Stimulated activated naive CD8-positive, alpha-beta T cell treated with anti-CD3 and anti-CD28 coated beads, Interleukin-15, Interleukin-2, amounts not matched to agents 100 ng/mL and 50 ng/mL, for 24 hours (primary cell): ENCODE data around the gene ITIH4.
A peak's percentile ranks its signal among the peaks of the same experiment; 100 is the strongest.
"Not testable (repeated sequence)": the region's sequence is repeated elsewhere in the genome, so short reads cannot be mapped to it uniquely, and the experiment has no call there.

Experiments
- H3K27ac Mint-ChIP-seq: one replicate; pipeline ENCODE4 v1.8.0; 2021; ENCODE audit warnings: mild to moderate bottlenecking, mixed read lengths
- H3K27me3 Mint-ChIP-seq: one replicate; pipeline ENCODE4 v1.8.0; 2021; ENCODE audit warnings: mixed read lengths
- H3K36me3 Mint-ChIP-seq: one replicate; pipeline ENCODE4 v1.8.0; 2021; ENCODE audit warnings: low read depth, mixed read lengths
- H3K4me1 Mint-ChIP-seq: one replicate; pipeline ENCODE4 v1.8.0; 2021; ENCODE audit warnings: low read depth, mixed read lengths
- H3K4me3 Mint-ChIP-seq: one replicate; pipeline ENCODE4 v1.8.0; 2021; ENCODE audit warnings: mild to moderate bottlenecking, mixed read lengths
- H3K9me3 Mint-ChIP-seq: one replicate; pipeline ENCODE4 v1.8.0; 2021; ENCODE audit warnings: mixed read lengths

Gene ITIH4

DNA sequence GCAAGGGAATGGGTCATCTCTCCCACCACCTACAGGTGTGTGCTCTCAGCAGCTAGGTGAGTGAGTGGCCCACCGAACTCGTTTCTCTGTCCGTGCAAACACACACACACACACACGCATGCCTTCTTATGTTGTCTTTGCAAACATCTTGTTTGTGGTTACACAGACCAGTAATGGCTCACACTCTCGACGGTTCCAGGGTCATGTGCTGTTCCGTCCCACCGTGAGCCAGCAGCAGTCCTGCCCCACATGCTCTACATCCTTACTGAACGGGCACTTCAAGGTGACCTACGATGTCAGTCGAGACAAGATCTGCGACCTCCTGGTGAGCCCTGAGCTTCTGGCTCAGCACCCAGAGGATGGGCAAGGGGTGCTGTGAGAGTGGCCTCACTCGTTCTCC, 48.7 kb downstream of the ITIH4 start:
- H3K4me3 Mint-ChIP-seq: no peak overlapping the region
- no peaks in the 10 kb centered on the region for H3K36me3 Mint-ChIP-seq
- H3K4me1 Mint-ChIP-seq: peaks cover 3% of the 10 kb centered on the region
- H3K9me3 Mint-ChIP-seq: no peaks in the 10 kb centered on the region
- H3K27me3 Mint-ChIP-seq: no peaks in the 10 kb centered on the region
- H3K27ac Mint-ChIP-seq: no peak overlapping the region

GRCh38 chr3:52779837-52780585, 50.5 kb downstream of the ITIH4 start:
- H3K36me3 Mint-ChIP-seq: no peaks in the 10 kb centered on the region
- peaks cover 3% of the 10 kb centered on the region for H3K4me1 Mint-ChIP-seq
- no peaks in the 10 kb centered on the region for H3K9me3 Mint-ChIP-seq
- no peaks in the 10 kb centered on the region for H3K27me3 Mint-ChIP-seq
- H3K27ac Mint-ChIP-seq: no peak overlapping the region
- no peak overlapping the region for H3K4me3 Mint-ChIP-seq

DNA sequence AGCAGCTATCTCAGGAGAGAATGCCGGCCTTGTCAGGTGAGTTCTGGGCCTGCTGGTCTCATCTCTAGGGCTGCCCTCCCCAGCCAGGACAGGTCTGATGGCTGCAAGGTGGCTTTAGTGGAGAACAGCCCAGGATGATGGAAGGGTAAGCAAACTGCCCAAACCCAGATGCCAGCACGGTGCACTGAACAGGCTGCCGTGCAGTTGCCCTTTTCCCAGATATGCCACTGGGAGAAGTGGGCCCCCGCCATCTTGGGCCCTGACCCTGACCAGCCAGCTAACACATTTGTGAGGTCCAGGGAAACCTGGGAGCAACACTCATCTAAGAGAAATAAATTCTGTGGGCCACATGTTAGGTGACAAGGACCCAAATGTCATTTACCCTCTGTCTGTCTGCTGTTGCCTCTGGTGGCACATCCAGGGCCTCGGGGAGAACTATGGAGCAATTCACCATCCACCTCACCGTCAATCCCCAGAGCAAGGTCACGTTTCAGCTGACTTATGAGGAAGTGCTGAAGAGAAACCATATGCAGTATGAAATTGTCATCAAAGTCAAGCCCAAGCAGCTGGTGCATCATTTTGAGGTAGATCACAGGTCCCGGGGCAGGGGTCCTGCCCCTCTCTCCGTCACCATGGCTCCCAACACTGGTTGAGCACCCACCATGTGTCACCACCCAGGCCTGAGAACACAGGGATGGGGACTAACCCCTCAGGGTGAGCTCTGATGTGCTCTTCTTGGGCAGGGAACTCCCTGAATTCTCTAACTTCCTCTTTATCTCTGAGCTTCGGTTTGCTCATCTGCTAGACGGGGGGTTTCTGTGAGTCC, 51.2 kb downstream of the ITIH4 start:
- Mint-ChIP-seq H3K9me3 (no peaks in the 10 kb centered on the region), H3K27ac (peak overlapping the region; percentile 67), H3K36me3 (no peaks in the 10 kb centered on the region), H3K4me1 (peaks cover 3% of the 10 kb centered on the region), H3K27me3 (no peaks in the 10 kb centered on the region), H3K4me3 (no peak overlapping the region)

GRCh38 chr3:52777959-52778805, 52.3 kb downstream of the ITIH4 start:
- H3K4me3 Mint-ChIP-seq: no peak overlapping the region
- H3K36me3 Mint-ChIP-seq: no peaks in the 10 kb centered on the region
- peaks cover 3% of the 10 kb centered on the region for H3K4me1 Mint-ChIP-seq
- no peak overlapping the region for H3K27ac Mint-ChIP-seq
- no peaks in the 10 kb centered on the region for H3K9me3 Mint-ChIP-seq
- H3K27me3 Mint-ChIP-seq: no peaks in the 10 kb centered on the region

DNA sequence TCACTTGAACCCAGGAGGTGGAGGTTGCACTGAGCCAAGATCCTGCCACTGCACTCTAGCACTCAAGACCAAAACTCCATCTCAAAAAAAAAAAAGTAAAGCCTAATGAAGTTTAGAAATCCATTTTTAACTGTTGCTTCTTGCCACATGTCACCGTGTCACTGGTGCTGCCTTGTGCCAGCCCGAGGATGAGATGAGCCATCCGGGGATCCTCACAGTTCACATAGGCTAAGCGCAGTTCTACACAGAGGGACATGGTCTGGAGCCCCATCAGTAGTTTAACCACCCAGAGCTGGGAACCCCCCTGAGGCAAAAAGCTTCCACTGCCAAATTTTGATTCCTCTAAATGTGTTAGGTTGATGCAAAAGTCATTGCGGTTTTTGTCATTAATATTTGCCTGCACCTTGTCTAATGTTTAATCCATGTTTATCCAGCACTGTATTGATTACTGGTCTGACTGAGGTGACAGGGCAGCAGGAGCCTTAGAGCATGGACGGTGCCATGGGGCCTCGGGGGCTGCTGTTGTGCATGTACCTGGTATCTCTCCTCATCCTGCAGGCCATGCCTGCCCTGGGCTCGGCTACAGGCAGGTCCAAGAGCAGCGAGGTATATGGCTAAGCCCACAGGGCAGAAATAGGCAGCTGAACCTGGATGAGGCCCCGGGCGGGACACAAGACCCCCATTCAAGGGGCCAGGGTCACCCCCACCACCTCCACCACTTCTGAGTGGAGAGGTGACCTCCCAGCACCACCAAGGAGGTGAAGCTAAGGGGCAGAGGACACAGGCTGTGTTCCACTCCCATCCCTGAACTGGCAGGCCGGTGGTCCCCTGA, 53.1 kb downstream of the ITIH4 start, which contains the start of gene ITIH1:
TSS of gene ITIH1 (plus strand) at position 473 of the 832 bp plus-strand sequence. CDS start at position 490, 17 bp downstream.
- no peaks in the 10 kb centered on the region for H3K36me3 Mint-ChIP-seq
- no peak within 1 kb of the TSS for H3K4me3 Mint-ChIP-seq
- H3K27ac Mint-ChIP-seq: no peak within 1 kb of the TSS
- no peaks in the 10 kb centered on the region for H3K27me3 Mint-ChIP-seq
- peaks cover 3% of the 10 kb centered on the region for H3K4me1 Mint-ChIP-seq
- no peaks in the 10 kb centered on the region for H3K9me3 Mint-ChIP-seq

GRCh38 chr3:52776486-52776885, 54.0 kb downstream of the ITIH4 start:
- H3K27me3 Mint-ChIP-seq, H3K36me3 Mint-ChIP-seq, H3K4me3 Mint-ChIP-seq, H3K27ac Mint-ChIP-seq, H3K4me1 Mint-ChIP-seq, H3K9me3 Mint-ChIP-seq: not testable (repeated sequence)

DNA sequence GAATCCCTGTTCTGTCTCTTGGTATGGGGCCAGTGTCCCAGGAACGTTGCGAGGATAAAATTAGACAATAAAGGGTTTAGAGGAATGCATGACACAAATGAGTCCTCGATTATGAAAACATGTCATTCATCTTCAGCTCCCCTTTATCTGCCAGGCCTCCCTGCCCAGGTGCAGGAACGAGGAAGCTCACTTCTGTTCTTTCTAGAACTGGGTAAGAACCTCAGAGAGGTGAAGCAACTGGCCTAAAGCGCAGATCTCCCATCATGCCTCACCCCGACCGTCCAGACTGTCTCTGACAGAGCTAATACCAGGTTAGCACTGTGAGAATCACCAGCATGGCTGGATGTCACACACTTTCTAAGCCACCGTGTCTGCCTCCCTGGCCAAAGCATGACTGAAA, 54.6 kb downstream of the ITIH4 start:
- no peaks in the 10 kb centered on the region for H3K36me3 Mint-ChIP-seq
- no peak overlapping the region for H3K27ac Mint-ChIP-seq
- H3K4me1 Mint-ChIP-seq: peaks cover 14% of the 10 kb centered on the region
- no peaks in the 10 kb centered on the region for H3K27me3 Mint-ChIP-seq
- H3K9me3 Mint-ChIP-seq: no peaks in the 10 kb centered on the region
- H3K4me3 Mint-ChIP-seq: no peak overlapping the region

DNA sequence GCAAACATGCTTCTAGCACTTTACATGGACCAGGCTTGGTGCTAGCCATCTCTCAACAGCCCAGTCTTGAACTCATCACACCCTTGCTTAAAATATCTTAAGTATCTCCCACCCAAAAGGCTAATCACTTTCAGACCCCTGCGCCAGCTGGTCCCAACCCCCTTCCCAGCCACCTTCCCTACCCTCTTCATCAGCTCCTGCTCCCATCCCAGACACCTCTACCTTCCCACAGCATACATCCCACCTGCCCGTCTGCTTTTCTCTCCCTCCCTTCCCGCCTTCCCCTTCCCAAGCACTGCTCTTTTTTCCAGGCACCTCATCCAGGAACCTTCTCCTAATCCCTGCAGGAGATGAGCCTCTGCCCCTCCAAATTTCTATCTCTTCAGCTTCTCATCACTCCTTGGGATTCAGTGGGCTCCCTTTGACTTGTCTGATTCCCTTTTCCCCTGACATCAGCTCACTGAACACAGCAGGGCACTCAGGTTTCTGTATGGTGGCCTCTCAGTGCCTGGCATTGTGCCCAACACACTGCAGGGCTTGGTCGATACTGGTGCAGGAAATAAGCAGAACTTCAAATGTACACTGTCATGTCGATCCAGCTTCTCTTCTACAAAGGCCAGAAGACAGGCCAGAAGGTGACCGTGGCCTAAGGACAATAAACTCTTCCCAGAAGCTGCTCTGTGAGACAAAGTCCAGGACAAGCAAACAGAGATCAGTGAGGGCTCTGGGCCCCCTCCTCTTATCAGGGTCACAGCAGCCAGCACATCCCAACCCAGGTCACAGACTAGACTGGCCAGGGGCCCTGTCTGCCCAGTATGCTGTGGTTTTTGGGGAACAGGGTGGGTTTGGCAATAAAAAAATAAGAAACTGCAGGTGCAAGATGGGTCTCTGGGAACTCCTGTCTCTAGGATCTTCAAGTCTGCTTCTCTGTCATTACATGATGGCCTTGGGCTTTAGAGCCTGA, 55.3 kb downstream of the ITIH4 start:
- H3K27me3 Mint-ChIP-seq: no peaks in the 10 kb centered on the region
- no peak overlapping the region for H3K27ac Mint-ChIP-seq
- no peak overlapping the region for H3K4me3 Mint-ChIP-seq
- H3K36me3 Mint-ChIP-seq: no peaks in the 10 kb centered on the region
- peaks cover 15% of the 10 kb centered on the region for H3K4me1 Mint-ChIP-seq
- H3K9me3 Mint-ChIP-seq: no peaks in the 10 kb centered on the region

DNA sequence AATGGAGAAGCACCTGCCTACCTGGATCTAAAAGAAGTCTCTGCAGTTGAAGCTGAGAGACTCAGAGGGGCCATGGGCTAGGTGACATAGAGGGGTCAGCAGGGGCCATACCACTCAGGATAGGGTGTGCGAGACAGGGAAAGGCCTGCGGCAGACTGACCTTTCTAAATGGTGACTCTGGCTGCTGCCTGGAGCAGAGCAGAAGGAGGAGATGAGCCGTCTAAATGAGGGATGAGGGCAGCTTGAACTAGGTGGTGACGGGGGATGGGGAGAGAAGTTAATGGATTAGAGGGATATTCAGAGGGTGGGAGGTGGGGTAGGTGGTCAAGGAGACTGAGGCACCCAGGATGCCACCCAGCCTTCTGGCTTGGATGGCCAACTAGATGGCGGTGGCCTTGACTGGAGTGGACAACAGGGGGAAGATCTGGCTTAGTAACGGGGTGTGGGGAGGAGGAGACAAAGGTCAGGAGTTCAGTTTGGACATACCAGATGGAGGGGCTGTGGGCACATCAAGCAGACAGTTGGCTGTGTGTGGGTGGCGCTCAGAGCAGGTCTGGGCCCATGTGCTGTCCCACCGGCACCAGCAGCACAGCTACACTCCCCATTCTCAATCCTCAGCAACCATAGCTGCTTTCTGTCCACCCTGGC, 56.3 kb downstream of the ITIH4 start:
- Mint-ChIP-seq H3K27ac (no peak overlapping the region), H3K4me1 (peaks cover 21% of the 10 kb centered on the region), H3K9me3 (no peaks in the 10 kb centered on the region), H3K4me3 (no peak overlapping the region), H3K36me3 (no peaks in the 10 kb centered on the region), H3K27me3 (no peaks in the 10 kb centered on the region)

DNA sequence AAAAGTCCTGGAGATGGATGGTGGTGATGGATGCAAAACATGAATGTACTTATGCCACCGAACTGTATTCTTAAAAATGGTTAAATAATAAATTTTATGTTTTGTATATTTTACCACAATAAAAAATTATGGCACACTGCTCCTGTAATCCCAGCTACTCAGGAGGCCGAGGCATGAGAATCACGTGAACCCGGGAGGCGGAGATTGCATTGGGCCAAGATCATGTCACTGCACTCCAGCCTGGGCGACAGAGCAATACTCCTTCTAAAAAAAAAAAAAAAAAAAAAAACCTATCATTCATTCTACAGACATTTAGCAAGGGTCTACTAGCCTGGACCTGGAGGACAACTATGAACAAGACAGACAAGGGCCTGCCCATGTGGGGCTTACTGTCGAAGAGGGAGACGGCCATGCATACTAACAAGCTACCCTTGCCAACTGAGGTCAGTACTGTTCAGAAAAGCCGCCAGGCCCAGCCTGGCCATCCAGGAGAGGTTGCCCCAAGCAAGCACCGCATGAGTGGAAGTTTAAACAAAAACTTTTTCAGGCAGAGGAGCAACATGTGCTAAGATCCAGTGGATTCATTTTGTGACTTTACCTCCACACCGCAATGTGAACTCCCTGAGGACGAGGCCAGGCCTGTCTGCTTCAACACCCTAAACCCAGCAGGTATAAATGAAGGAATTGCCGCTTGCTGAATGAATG, 57.0 kb downstream of the ITIH4 start:
- Mint-ChIP-seq H3K36me3 (no peaks in the 10 kb centered on the region), H3K4me3 (no peak overlapping the region), H3K27me3 (no peaks in the 10 kb centered on the region), H3K9me3 (no peaks in the 10 kb centered on the region), H3K4me1 (peaks cover 22% of the 10 kb centered on the region), H3K27ac (no peak overlapping the region)

- Mint-ChIP-seq H3K27me3 (no peaks in the 10 kb centered on the region), H3K4me3 (peak overlapping the region; percentile 96), H3K4me1 (peaks cover 22% of the 10 kb centered on the region), H3K27ac (peak overlapping the region; percentile 97), H3K36me3 (no peaks in the 10 kb centered on the region), H3K9me3 (no peaks in the 10 kb centered on the region)
Measured at GRCh38 chr3:52771702-52772101, 58.8 kb downstream of the ITIH4 start.

DNA sequence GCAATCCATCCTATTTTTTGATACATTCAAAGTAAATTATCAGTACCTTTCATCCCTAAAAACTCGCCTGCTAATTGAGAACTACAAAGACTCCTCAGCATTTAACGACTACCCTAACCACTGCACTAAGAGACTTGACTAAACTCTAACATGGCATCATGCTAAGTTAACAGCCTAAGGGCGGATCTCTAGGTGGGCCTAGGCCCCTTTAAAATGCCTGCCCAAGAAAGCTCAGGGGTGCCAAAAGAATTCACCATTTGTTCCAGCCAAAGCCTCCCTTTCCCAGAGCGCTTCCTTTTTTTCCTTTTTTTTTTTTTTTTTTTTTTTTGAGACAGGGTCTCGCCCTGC, 59.2 kb downstream of the ITIH4 start:
- peaks cover 22% of the 10 kb centered on the region for H3K4me1 Mint-ChIP-seq
- H3K27me3 Mint-ChIP-seq: no peaks in the 10 kb centered on the region
- no peaks in the 10 kb centered on the region for H3K9me3 Mint-ChIP-seq
- H3K4me3 Mint-ChIP-seq: peak overlapping the region; percentile 96
- no peaks in the 10 kb centered on the region for H3K36me3 Mint-ChIP-seq
- H3K27ac Mint-ChIP-seq: peak overlapping the region; percentile 97
